PC-3 (cell line): ENCODE results near the gene PADI4. TPM values are rescaled to one million over a fixed set of nuclear protein-coding genes. Genes with fewer than 3 reads are reported as not detected.
"Not testable (repeated sequence)": the region's sequence is repeated elsewhere in the genome, so short reads cannot be mapped to it uniquely, and the experiment has no call there.

Source experiments
- ATAC-seq: fragments of 200-7000 bp; cut with Tn5 transposase; 2 replicates; pipeline ENCODE4 v1.9.1; 2020; ENCODE audit warnings: mild to moderate bottlenecking, moderate library complexity
- BruUV-seq: library from RNA; stranded (reverse); fragments of 400-500 nt; replicated peaks from 2 replicates; lab custom pipeline; 2021; lab: Mats Ljungman, UMichigan
- CTCF ChIA-PET: fragments of 300-600 bp; sonication (Branson Sonifier 250); formaldehyde crosslinking; loops from one replicate; lab custom pipeline; 2022; ENCODE audit warnings: antibody characterized with exemption; lab: Charles Lee
- POLR2A ChIA-PET: fragments of 300-600 bp; sonication (Branson Sonifier 250); formaldehyde crosslinking; loops from one replicate; lab custom pipeline; 2022; ENCODE audit warnings: antibody characterized with exemption; ENCODE audit not compliant: unreplicated experiment; lab: Charles Lee
- DNase-seq: peaks from one replicate; pipeline ENCODE4 v3.0.0-alpha.2; 2015
- H2AFZ ChIP-seq: fragments of 300-600 bp; sonication (generic); 2 replicates; pipeline ENCODE4 v1.6.0; 2016; ENCODE audit warnings: antibody characterized with exemption, low read length
- H3F3A ChIP-seq: fragments of 300-600 bp; sonication (generic); one replicate; pipeline ENCODE4 v1.6.0; 2017; ENCODE audit warnings: antibody characterized with exemption, low read length, control low read depth, mild to moderate bottlenecking; ENCODE audit not compliant: unreplicated experiment
- H3K27ac ChIP-seq: fragments of 300-600 bp; sonication (generic); 2 replicates; pipeline ENCODE4 v1.5.1; 2016; ENCODE audit warnings: mild to moderate bottlenecking, low read length
- H3K27me3 ChIP-seq: fragments of 300-600 bp; sonication (generic); 2 replicates; pipeline ENCODE4 v1.6.1; 2016; ENCODE audit warnings: low read length, mixed read lengths
- H3K36me3 ChIP-seq: fragments of 300-600 bp; sonication (generic); 2 replicates; pipeline ENCODE4 v1.6.1; 2016; ENCODE audit warnings: low read depth, mixed run types, low read length, mixed read lengths
- H3K4me1 ChIP-seq: fragments of 300-600 bp; sonication (generic); 2 replicates; pipeline ENCODE4 v1.5.1; 2016; ENCODE audit warnings: low read length; ENCODE audit not compliant: insufficient read depth
- H3K4me2 ChIP-seq: fragments of 300-600 bp; sonication (generic); 2 replicates; pipeline ENCODE4 v1.6.0; 2016; ENCODE audit warnings: low read length
- H3K4me3 ChIP-seq: fragments of 300-600 bp; sonication (generic); 2 replicates; pipeline ENCODE4 v1.5.1; 2016; ENCODE audit warnings: mild to moderate bottlenecking, low read length, mixed read lengths
- H3K79me2 ChIP-seq: fragments of 300-600 bp; sonication (generic); 2 replicates; pipeline ENCODE4 v1.6.1; 2017; ENCODE audit warnings: low read length, mixed read lengths
- H3K9ac ChIP-seq: fragments of 300-600 bp; sonication (generic); 2 replicates; pipeline ENCODE4 v1.6.0; 2016; ENCODE audit warnings: mild to moderate bottlenecking, low read length
- H3K9me2 ChIP-seq: fragments of 300-600 bp; sonication (generic); replicated peaks from 2 replicates; pipeline ENCODE4 v1.6.1; 2016; ENCODE audit warnings: mixed run types, low read length, mixed read lengths
- H3K9me3 ChIP-seq: fragments of 300-600 bp; sonication (generic); 2 replicates; pipeline ENCODE4 v1.6.1; 2016; ENCODE audit warnings: low read length, mixed read lengths
- H4K20me1 ChIP-seq: fragments of 300-600 bp; sonication (generic); 2 replicates; pipeline ENCODE4 v1.6.1; 2016; ENCODE audit warnings: low read length, mixed read lengths
- EZH2 ChIP-seq: fragments of 300-600 bp; sonication (generic); IDR thresholded peaks from one replicate; pipeline ENCODE4 v1.6.1; 2017; ENCODE audit warnings: antibody characterized with exemption, mild to moderate bottlenecking, low read length; ENCODE audit not compliant: unreplicated experiment
- EZH2phosphoT487 ChIP-seq: fragments of 300-600 bp; sonication (generic); IDR thresholded peaks from 2 replicates; pipeline ENCODE4 v1.6.1; 2018; ENCODE audit warnings: mild to moderate bottlenecking, antibody characterized with exemption, low read length, borderline replicate concordance
- intact Hi-C: fragments of 100-400 bp; cut with micrococcal nuclease; formaldehyde crosslinking; loops from 2 replicates; pipeline ENCODE4 v1.9.0; 2023
- total RNA-seq: library from RNA; depleted of rRNA; stranded (reverse); fragments of >200 nt; gene quantifications from 2 replicates; pipeline ENCODE4 v1.2.3, GENCODE V29; 2014
- TF ChIP-seq, protein P1 (sequence below): fragments of 300-600 bp; sonication (generic); conservative IDR thresholded peaks from 2 replicates; pipeline ENCODE4 v1.5.1; 2017; ENCODE audit warnings: antibody characterized with exemption, low read depth, mild to moderate bottlenecking, low read length

The PADI4 gene
- total RNA-seq, 1 experiment from 2014 or later: 0.04 TPM

DNA sequence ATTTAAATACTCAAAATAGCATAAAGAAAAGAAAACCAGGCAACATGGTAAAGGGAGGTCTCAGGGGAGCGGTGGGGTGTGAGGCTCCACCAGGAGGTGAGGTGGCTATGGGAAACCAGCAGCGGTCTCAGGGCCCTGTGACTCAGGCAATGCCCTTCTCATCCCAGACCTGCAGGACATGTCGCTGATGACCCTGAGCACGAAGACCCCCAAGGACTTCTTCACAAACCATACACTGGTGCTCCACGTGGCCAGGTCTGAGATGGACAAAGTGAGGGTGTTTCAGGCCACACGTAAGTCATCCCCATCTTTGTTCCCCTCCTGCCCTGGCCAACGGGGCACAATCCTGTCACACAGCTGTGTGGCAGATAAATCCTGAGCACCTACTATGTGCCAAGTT lies 31.5 kb downstream of the PADI4 start:
- no peaks in the 10 kb centered on the region for H3K79me2 ChIP-seq
- intact Hi-C loops: loop anchor here (5.0 kb wide), 1 partner anchor 52 kb away; no protein-coding TSS in a partner anchor

DNA sequence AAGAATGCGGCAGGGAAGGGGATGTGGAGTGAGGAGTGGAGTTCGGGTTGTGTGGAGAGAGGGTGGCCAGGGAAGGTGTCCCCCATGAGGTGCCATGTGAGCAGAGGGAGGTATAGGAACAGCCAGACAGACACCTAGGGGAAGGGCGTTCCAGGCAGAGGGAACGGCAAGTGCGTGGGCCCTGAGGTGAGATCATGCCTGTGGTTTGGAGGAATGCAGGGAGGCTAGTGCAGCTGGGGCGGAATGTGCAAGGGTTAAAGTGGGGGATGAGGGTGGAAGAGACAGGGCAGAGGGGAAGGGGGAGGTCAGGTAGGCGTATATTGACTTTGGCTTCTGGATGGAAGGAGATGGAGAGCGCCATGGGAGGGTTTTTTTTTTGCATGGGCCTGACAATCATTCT lies 32.4 kb downstream of the PADI4 start:
- Histone ChIP-seq H3K9ac (no peak overlapping the region), H3K4me2 (no peak overlapping the region), H3K9me3 (no peaks in the 10 kb centered on the region), H3K79me2 (no peaks in the 10 kb centered on the region), H4K20me1 (no peaks in the 10 kb centered on the region), H3K36me3 (no peaks in the 10 kb centered on the region), H3K9me2 (no peaks in the 10 kb centered on the region), H3F3A (no peaks in the 10 kb centered on the region), H3K4me3 (no peak overlapping the region), H3K27me3 (no peaks in the 10 kb centered on the region), H3K4me1 (peaks cover 4% of the 10 kb centered on the region; the same call in 1 of the 2 replicates), H2AFZ (no peak overlapping the region), H3K27ac (no peak overlapping the region)
- no TSS peak for BruUV-seq
- TF ChIP-seq EZH2phosphoT487 (no peak), EZH2 (no peak)
- TF ChIP-seq, protein P1, sequence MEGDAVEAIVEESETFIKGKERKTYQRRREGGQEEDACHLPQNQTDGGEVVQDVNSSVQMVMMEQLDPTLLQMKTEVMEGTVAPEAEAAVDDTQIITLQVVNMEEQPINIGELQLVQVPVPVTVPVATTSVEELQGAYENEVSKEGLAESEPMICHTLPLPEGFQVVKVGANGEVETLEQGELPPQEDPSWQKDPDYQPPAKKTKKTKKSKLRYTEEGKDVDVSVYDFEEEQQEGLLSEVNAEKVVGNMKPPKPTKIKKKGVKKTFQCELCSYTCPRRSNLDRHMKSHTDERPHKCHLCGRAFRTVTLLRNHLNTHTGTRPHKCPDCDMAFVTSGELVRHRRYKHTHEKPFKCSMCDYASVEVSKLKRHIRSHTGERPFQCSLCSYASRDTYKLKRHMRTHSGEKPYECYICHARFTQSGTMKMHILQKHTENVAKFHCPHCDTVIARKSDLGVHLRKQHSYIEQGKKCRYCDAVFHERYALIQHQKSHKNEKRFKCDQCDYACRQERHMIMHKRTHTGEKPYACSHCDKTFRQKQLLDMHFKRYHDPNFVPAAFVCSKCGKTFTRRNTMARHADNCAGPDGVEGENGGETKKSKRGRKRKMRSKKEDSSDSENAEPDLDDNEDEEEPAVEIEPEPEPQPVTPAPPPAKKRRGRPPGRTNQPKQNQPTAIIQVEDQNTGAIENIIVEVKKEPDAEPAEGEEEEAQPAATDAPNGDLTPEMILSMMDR: no peak
- DNase-seq: peak; percentile 43
- intact Hi-C loops: no loop called here
- ATAC-seq: no peak
- ChIA-PET CTCF (interaction anchor here (0.5 kb wide), 1 partner anchor 65 kb away, joined by 3 read pairs; no protein-coding TSS in a partner anchor), POLR2A (no interaction called here)

More for the DNA sequence above, 31.5 kb downstream of the PADI4 start:
- Histone ChIP-seq H3K9ac (no peak overlapping the region), H3K4me2 (no peak overlapping the region), H3K36me3 (no peaks in the 10 kb centered on the region), H3K9me3 (no peaks in the 10 kb centered on the region), H3K4me1 (peaks cover 4% of the 10 kb centered on the region; the same call in 1 of the 2 replicates), H3K4me3 (no peak overlapping the region), H3K27ac (no peak overlapping the region), H4K20me1 (no peaks in the 10 kb centered on the region), H2AFZ (no peak overlapping the region), H3F3A (no peaks in the 10 kb centered on the region), H3K9me2 (no peaks in the 10 kb centered on the region), H3K27me3 (no peaks in the 10 kb centered on the region)
- ATAC-seq: no peak
- CTCF ChIA-PET: no interaction called here
- TF ChIP-seq EZH2phosphoT487: no peak
- TF ChIP-seq, protein P1: no peak
- no peak for TF ChIP-seq EZH2
- no TSS peak for BruUV-seq
- DNase-seq: no peak
- POLR2A ChIA-PET: no interaction called here

DNA sequence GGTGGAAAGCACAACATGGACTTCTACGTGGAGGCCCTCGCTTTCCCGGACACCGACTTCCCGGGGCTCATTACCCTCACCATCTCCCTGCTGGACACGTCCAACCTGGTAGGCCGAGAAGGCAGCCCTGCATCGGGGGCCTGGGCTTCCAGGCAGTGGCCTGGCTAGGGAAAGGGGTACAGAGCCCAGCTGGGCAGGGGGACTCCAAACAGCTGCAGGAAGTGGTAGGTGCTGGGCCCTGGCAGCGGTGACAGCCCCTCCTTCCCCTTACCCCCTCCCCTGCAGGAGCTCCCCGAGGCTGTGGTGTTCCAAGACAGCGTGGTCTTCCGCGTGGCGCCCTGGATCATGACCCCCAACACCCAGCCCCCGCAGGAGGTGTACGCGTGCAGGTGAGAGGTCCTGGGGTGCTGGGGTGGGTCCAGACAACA lies 34.0 kb downstream of the PADI4 start:
- Histone ChIP-seq H3K4me1 (peaks cover 4% of the 10 kb centered on the region; the same call in 1 of the 2 replicates), H3K9me2 (no peaks in the 10 kb centered on the region), H3K4me2 (no peak overlapping the region), H3K79me2 (no peaks in the 10 kb centered on the region), H3K36me3 (no peaks in the 10 kb centered on the region), H3K27me3 (no peaks in the 10 kb centered on the region), H3K4me3 (no peak overlapping the region), H3K9ac (no peak overlapping the region), H2AFZ (no peak overlapping the region), H3K27ac (no peak overlapping the region), H4K20me1 (no peaks in the 10 kb centered on the region), H3K9me3 (no peaks in the 10 kb centered on the region), H3F3A (no peaks in the 10 kb centered on the region)
- no peak for DNase-seq
- no peak for ATAC-seq
- ChIA-PET CTCF (interaction anchor here (0.6 kb wide), 1 partner anchor 62 kb away, joined by 6 read pairs; no protein-coding TSS in a partner anchor), POLR2A (no interaction called here)
- TF ChIP-seq, protein P1: no peak
- TF ChIP-seq EZH2 (no peak), EZH2phosphoT487 (no peak)
- BruUV-seq: no TSS peak
- intact Hi-C loops: no loop called here

DNA sequence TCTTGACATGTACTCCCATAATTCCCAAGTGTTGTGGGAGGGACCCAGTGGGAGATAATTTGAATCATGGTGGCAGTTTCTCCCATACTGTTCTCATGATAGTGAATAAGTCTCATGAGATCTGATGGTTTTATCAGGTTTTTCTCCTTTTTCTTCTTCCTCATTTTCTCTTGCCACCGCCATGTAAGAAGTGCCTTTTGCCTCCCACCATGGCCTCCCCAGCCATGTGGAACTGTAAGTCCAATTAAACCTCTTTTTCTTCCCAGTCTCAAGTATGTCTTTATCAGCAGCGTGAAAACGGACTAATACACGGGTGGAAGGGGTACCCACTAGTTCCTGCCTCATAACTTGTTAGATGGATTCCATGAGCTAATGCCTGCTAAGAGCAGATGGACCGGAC lies 37.5 kb downstream of the PADI4 start:
- H3K79me2 ChIP-seq, H3K9me2 ChIP-seq, ATAC-seq, H3K9ac ChIP-seq, H3K9me3 ChIP-seq, H3K27ac ChIP-seq, H3K27me3 ChIP-seq, BruUV-seq, H3K4me2 ChIP-seq, H2AFZ ChIP-seq, CTCF ChIA-PET, H3K36me3 ChIP-seq, H3K4me3 ChIP-seq, DNase-seq, POLR2A ChIA-PET, H4K20me1 ChIP-seq, intact Hi-C loops, H3F3A ChIP-seq: not testable (repeated sequence)
- H3K4me1 ChIP-seq: peaks cover 20% of the 10 kb centered on the region
